Heart left ventricle (tissue), 13 donors: ENCODE data around the gene GPR161.

Source experiments
- CTCF ChIP-seq, 12 donors: fragments of 200-600 bp; sonication (generic) in 4 of 12; IDR thresholded peaks; one replicate each; pipeline versions ENCODE4 v1.5.0 to v1.8.0; 2018 to 2022; ENCODE audit warnings: antibody characterized with exemption in 12 of 12, mild to moderate bottlenecking in 5 of 12
- POLR2A ChIP-seq, 2 donors: fragments of 450-650 bp; IDR thresholded peaks; one replicate each; pipeline ENCODE4 v1.6.1; 2017; ENCODE audit warnings: antibody characterized with exemption in 2 of 2, mild to moderate bottlenecking in 2 of 2, moderate library complexity in 2 of 2
- donor health status: ischemic (EF 13 %, LVEDD 7.1; RV severe dilation, severe dysfunction).
- donor health status: DM: no; HTN: yes; CAD: no.
- donor health status: DM: no; HTN: no; CAD: no.
- donor health status: ischemic (EF 25% LVEDD 6.9; RV normal size, moderate dysfunction).
- donor health status: ischemic (EF 25% LVEDD 5.7; RV mildly dilated, moderate dysfunction).
- donor health status: ischemic (EF 35%, LVEDD 5.7; RV mildly dilated, moderate dysfunction).
- donor health status: nonischemic (EF 11% LVEDD 7.7; RV severe dilation, severe dysfunction).
- donor health status: DM: yes; HTN: yes; CAD: no.
- donor health status: PGD.
- donor health status: ischemic (EF 29% LVEDD 5.4; RV normal size, mild dysfunction).
- donor health status: nonischemic (EF 23%, LVEDD 6.1; RV moderate dilation, normal function).

- no peak for TF ChIP-seq CTCF (IDR thresholded peaks at IDR 0.05)
- no peak for TF ChIP-seq POLR2A (IDR thresholded peaks at IDR 0.05)
These were observed 71.2 kb downstream of the GPR161 start for GRCh38 chr1:168065506-168065905.
